ENCODE measurements around the gene TMF1. TPM values are rescaled to one million over a fixed set of nuclear protein-coding genes. Genes with fewer than 3 reads are reported as not detected.
A peak's percentile ranks its signal among the peaks of the same experiment; 100 is the strongest.

Gene TMF1
- total and polyA plus RNA-seq, 2 experiments from 2014 or later, result 18.4 to 21.6 TPM

DNA sequence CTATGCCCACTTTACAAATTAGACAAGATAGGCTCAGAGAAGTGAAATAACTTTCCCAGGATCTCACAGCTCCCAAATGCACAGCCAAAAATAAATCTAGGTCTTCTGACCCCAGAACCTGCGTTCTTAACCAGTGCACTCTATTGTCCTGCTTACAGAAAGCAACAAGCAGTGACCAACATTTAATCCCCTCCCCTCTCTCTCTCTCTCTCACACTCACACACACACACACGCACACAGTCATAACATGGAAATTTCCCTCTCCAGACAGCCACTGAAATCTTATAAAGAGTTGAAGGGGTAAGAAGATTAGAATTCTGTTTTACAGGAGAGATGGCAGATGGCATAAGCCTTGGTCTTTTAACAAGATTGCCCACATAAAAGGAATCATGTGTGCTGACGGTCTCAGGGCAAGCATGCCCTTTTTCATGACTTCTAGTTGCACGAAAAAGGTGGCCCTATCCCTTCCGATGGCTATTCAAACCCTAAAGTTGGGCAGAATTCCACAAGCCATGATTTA, 68.1 kb downstream of the TMF1 start:
- TF ChIP-seq CTCF (IDR thresholded peaks at IDR 0.05; ENCODE audit: low read depth, low read length), result no peak
- Histone ChIP-seq H3K36me3 (peaks cover 37% of the 10 kb centered on the region), H3K27me3 (no peaks in the 10 kb centered on the region), H3K9me3 (ENCODE audit: low read depth) (no peaks in the 10 kb centered on the region), H3K27ac (no peak overlapping the region), H3K4me1 (ENCODE audit: low read depth) (no peaks in the 10 kb centered on the region), H3K4me3 (no peak overlapping the region)
- DNase-seq (ENCODE audit: low read depth in 1 of 2, low spot score in 1 of 2), result no peak

GRCh38 chr3:68977486-68978167, 74.5 kb downstream of the TMF1 start:
- Histone ChIP-seq H3K36me3 (peaks cover 39% of the 10 kb centered on the region), H3K27ac (no peak overlapping the region), H3K4me1 (ENCODE audit: low read depth) (no peaks in the 10 kb centered on the region), H3K27me3 (no peaks in the 10 kb centered on the region), H3K4me3 (no peak overlapping the region), H3K9me3 (ENCODE audit: low read depth) (no peaks in the 10 kb centered on the region)
- DNase-seq (ENCODE audit: low read depth in 1 of 2, low spot score in 1 of 2), result no peak
- TF ChIP-seq CTCF (IDR thresholded peaks at IDR 0.05; ENCODE audit: low read depth, low read length), result no peak

DNA sequence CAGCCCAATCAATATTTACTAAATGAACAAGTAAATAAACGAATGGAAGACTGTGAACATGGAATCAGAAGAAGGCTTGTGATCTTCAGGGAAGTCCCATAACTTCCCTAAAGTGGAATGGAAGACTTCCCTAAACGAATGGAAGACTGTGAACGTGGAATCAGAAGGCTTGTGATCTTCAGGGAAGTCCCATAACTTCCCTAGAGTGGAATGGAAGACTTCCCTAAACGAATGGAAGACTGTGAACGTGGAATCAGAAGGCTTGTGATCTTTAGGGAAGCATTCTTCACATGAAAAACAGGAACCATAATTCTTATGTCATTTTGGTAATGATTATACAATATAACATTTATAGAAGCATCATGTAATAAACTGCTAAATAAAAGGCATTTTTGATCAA, 77.4 kb downstream of the TMF1 start:
- no peaks in the 10 kb centered on the region for H3K4me1 ChIP-seq (ENCODE audit: low read depth)
- DNase-seq (ENCODE audit: low read depth in 1 of 2, low spot score in 1 of 2), result no peak
- H3K27me3 ChIP-seq, result no peaks in the 10 kb centered on the region
- no peaks in the 10 kb centered on the region for H3K9me3 ChIP-seq (ENCODE audit: low read depth)
- H3K4me3 ChIP-seq, result no peak overlapping the region
- peaks cover 19% of the 10 kb centered on the region for H3K36me3 ChIP-seq
- TF ChIP-seq CTCF (IDR thresholded peaks at IDR 0.05; ENCODE audit: low read depth, low read length), result no peak
- no peak overlapping the region for H3K27ac ChIP-seq

- H3K4me3 ChIP-seq, result no peak overlapping the region
- no peak overlapping the region for H3K27ac ChIP-seq
- peaks cover 11% of the 10 kb centered on the region for H3K36me3 ChIP-seq
- H3K27me3 ChIP-seq, result no peaks in the 10 kb centered on the region
- no peaks in the 10 kb centered on the region for H3K9me3 ChIP-seq (ENCODE audit: low read depth)
- no peak for TF ChIP-seq CTCF (IDR thresholded peaks at IDR 0.05; ENCODE audit: low read depth, low read length)
- DNase-seq (ENCODE audit: low read depth in 1 of 2, low spot score in 1 of 2), result peak; percentile 9 to 19
- H3K4me1 ChIP-seq (ENCODE audit: low read depth), result no peaks in the 10 kb centered on the region
Observed at GRCh38 chr3:68973639-68974038, 78.5 kb downstream of the TMF1 start.

GRCh38 chr3:68972358-68972979, 79.7 kb downstream of the TMF1 start:
- no peaks in the 10 kb centered on the region for H3K27me3 ChIP-seq
- TF ChIP-seq CTCF (IDR thresholded peaks at IDR 0.05; ENCODE audit: low read depth, low read length), result peak; percentile 89
- no peaks in the 10 kb centered on the region for H3K9me3 ChIP-seq (ENCODE audit: low read depth)
- H3K27ac ChIP-seq, result no peak overlapping the region
- H3K36me3 ChIP-seq, result peaks cover 6% of the 10 kb centered on the region
- peak; percentile 75 to 89 for DNase-seq (ENCODE audit: low read depth in 1 of 2, low spot score in 1 of 2)
- no peak overlapping the region for H3K4me3 ChIP-seq
- no peaks in the 10 kb centered on the region for H3K4me1 ChIP-seq (ENCODE audit: low read depth)

Other genes starting within 250 kb of the TMF1 start
- 120 and 173 TPM in 2 replicates for gene TAFA4, start 119.8 kb downstream of the TMF1 start, total RNA-seq
- 96.9 and 194 TPM in 2 replicates for gene TAFA4, start 119.8 kb downstream of the TMF1 start, polyA plus RNA-seq
- gene EOGT, start 38.6 kb downstream of the TMF1 start, total RNA-seq, result 10.1 and 16.9 TPM in 2 replicates
- gene EOGT, start 38.6 kb downstream of the TMF1 start, polyA plus RNA-seq, result 11.3 and 13.3 TPM in 2 replicates
- gene UBA3, start 28.0 kb upstream of the TMF1 start, total RNA-seq, result 73.7 and 97.0 TPM in 2 replicates
- gene UBA3, start 28.0 kb upstream of the TMF1 start, polyA plus RNA-seq, result 116 and 118 TPM in 2 replicates
- 83.2 and 174 TPM in 2 replicates for gene ARL6IP5, start 32.6 kb upstream of the TMF1 start, total RNA-seq
- gene ARL6IP5, start 32.6 kb upstream of the TMF1 start, polyA plus RNA-seq, result 235 and 247 TPM in 2 replicates
- 0.11 and 0.18 TPM in 2 replicates for gene LMOD3, start 70.3 kb upstream of the TMF1 start, total RNA-seq
- 0.22 and 0.61 TPM in 2 replicates for gene LMOD3, start 70.3 kb upstream of the TMF1 start, polyA plus RNA-seq

All from cardiac muscle cell (in vitro differentiated cells and primary cell).